CD14-positive monocyte (primary cell): ENCODE results near the gene ZBTB7C. TPM values are rescaled to one million over a fixed set of nuclear protein-coding genes. Genes with fewer than 3 reads are reported as not detected.

ENCODE experiments used
- DNase-seq, 3 donors: peaks; one replicate each; pipeline ENCODE4 v3.0.0-alpha.2; 2011 to 2022
- H2AFZ ChIP-seq: 2 replicates; pipeline ENCODE4 v1.6.0; 2012; ENCODE audit warnings: mild to moderate bottlenecking, low read depth, low read length, inconsistent platforms; ENCODE audit not compliant: insufficient read depth, poor library complexity, severe bottlenecking
- H3K27ac ChIP-seq, 2 donors: 1 replicate in 1 of 2; 2 replicates in 1 of 2; pipeline ENCODE4 v1.5.1; 2012 to 2013; ENCODE audit warnings: low read length in 2 of 2, control low read depth in 1 of 2, inconsistent platforms in 1 of 2, low read depth in 1 of 2, mild to moderate bottlenecking in 1 of 2
- H3K27me3 ChIP-seq, 2 donors: one replicate each; pipeline versions ENCODE4 v1.6.0 to v1.6.1; 2011 to 2013; ENCODE audit warnings: low read length in 2 of 2; ENCODE audit not compliant: control insufficient read depth in 2 of 2, insufficient read depth in 2 of 2
- H3K36me3 ChIP-seq, 2 donors: replicated peaks in 1 of 2; 1 replicate in 1 of 2; 2 replicates in 1 of 2; pipeline versions ENCODE4 v1.5.1 to v1.6.1; 2012 to 2013; ENCODE audit warnings: low read length in 2 of 2, control low read depth in 1 of 2, inconsistent platforms in 1 of 2, mild to moderate bottlenecking in 1 of 2; ENCODE audit not compliant: insufficient read depth in 2 of 2, control insufficient read depth in 1 of 2
- H3K4me1 ChIP-seq, 2 donors: 1 replicate in 1 of 2; 2 replicates in 1 of 2; pipeline versions ENCODE4 v1.5.1 to v1.6.1; 2012 to 2013; ENCODE audit warnings: low read length in 2 of 2, control low read depth in 1 of 2, inconsistent platforms in 1 of 2, mild to moderate bottlenecking in 1 of 2, moderate library complexity in 1 of 2; ENCODE audit not compliant: insufficient read depth in 2 of 2, control insufficient read depth in 1 of 2
- H3K4me2 ChIP-seq: replicated peaks from 2 replicates; pipeline ENCODE3; 2012; ENCODE audit warnings: low read length, moderate library complexity, mild to moderate bottlenecking; ENCODE audit not compliant: poor library complexity, severe bottlenecking; ENCODE audit errors: extremely low read depth
- H3K4me3 ChIP-seq, 3 experiments: fragments of 200-600 bp in 1 of 3; sonication (generic) in 1 of 3; replicated peaks in 1 of 3; 1 replicate in 2 of 3; 2 replicates in 1 of 3; pipeline ENCODE4 v1.5.1; 2011 to 2013; ENCODE audit warnings: low read length in 3 of 3, mild to moderate bottlenecking in 3 of 3, control low read depth in 2 of 3, low read depth in 2 of 3, inconsistent platforms in 1 of 3, moderate library complexity in 1 of 3
- H3K79me2 ChIP-seq: 2 replicates; pipeline ENCODE4 v1.6.0; 2012; ENCODE audit warnings: mild to moderate bottlenecking, control low read depth, inconsistent platforms, low read length, moderate library complexity; ENCODE audit not compliant: insufficient read depth
- H3K9ac ChIP-seq: 2 replicates; pipeline ENCODE4 v1.6.0; 2017; ENCODE audit warnings: low read length, mild to moderate bottlenecking; ENCODE audit not compliant: insufficient read depth, poor library complexity, severe bottlenecking
- H3K9me3 ChIP-seq, 2 donors: replicated peaks in 1 of 2; 1 replicate in 1 of 2; 2 replicates in 1 of 2; pipeline versions ENCODE4 v1.5.1 to v1.6.1; 2012 to 2013; ENCODE audit warnings: low read length in 2 of 2, control low read depth in 1 of 2; ENCODE audit not compliant: control insufficient read depth in 1 of 2, insufficient read depth in 1 of 2
- H4K20me1 ChIP-seq: 2 replicates; pipeline ENCODE4 v1.6.0; 2012; ENCODE audit warnings: mild to moderate bottlenecking, low read length, control low read depth, moderate library complexity; ENCODE audit not compliant: insufficient read depth
- H3K27ac Mint-ChIP-seq, 7 donors: one replicate each; pipeline ENCODE4 v1.8.0; 2020; ENCODE audit warnings: mild to moderate bottlenecking in 7 of 7, mixed read lengths in 7 of 7, moderate library complexity in 6 of 7, inconsistent platforms in 2 of 7
- H3K27me3 Mint-ChIP-seq, 3 donors: one replicate each; pipeline ENCODE4 v1.8.0; 2021 to 2022; ENCODE audit warnings: low read depth in 3 of 3, mild to moderate bottlenecking in 3 of 3, mixed read lengths in 3 of 3, moderate library complexity in 3 of 3, inconsistent platforms in 1 of 3
- H3K36me3 Mint-ChIP-seq, 2 donors: one replicate each; pipeline ENCODE4 v1.8.0; 2020; ENCODE audit warnings: mixed read lengths in 2 of 2, inconsistent platforms in 1 of 2, mild to moderate bottlenecking in 1 of 2
- H3K4me1 Mint-ChIP-seq: one replicate; pipeline ENCODE4 v1.8.0; 2020; ENCODE audit warnings: mild to moderate bottlenecking, mixed read lengths
- H3K4me3 Mint-ChIP-seq, 2 donors: one replicate each; pipeline ENCODE4 v1.8.0; 2020; ENCODE audit warnings: mild to moderate bottlenecking in 2 of 2, mixed read lengths in 2 of 2, moderate library complexity in 1 of 2
- H3K9me3 Mint-ChIP-seq, 7 donors: one replicate each; pipeline ENCODE4 v1.8.0; 2020 to 2022; ENCODE audit warnings: mixed read lengths in 7 of 7, mild to moderate bottlenecking in 6 of 7, moderate library complexity in 6 of 7, inconsistent platforms in 2 of 7
- WGBS: methylation state at CpG from one replicate; pipeline ENCODE4 v1.1.5; 2013; ENCODE audit warnings: missing lambda C conversion rate; ENCODE audit not compliant: insufficient coverage; 5-methylcytosine and 5-hydroxymethylcytosine counted together
- intact Hi-C, 2 donors: fragments of 100-400 bp; cut with micrococcal nuclease; formaldehyde crosslinking; loops; one replicate each; pipeline versions ENCODE4 v1.15.0 to v1.15.1; 2023
- polyA plus RNA-seq, 3 donors: library from polyadenylated mRNA; depleted of rRNA in 1 of 3; unstranded in 2 of 3; stranded (reverse) in 1 of 3; fragments of 300-500 nt in 2 of 3; fragments of >200 nt in 1 of 3; fragmentation: Illumina TruSeq in 2 of 3; gene quantifications; 1 replicate in 2 of 3; 2 replicates in 1 of 3; pipeline ENCODE4 v1.2.3, GENCODE V29; 2012 to 2021
- TF ChIP-seq, protein P1 (sequence below): fragments of 200-600 bp; IDR thresholded peaks from one replicate; pipeline ENCODE4 v1.8.0; 2022; ENCODE audit warnings: antibody characterized with exemption, mild to moderate bottlenecking

Gene ZBTB7C
- polyA plus RNA-seq, 3 donors, result 0.03 to 0.09 TPM; not detected in 1

DNA sequence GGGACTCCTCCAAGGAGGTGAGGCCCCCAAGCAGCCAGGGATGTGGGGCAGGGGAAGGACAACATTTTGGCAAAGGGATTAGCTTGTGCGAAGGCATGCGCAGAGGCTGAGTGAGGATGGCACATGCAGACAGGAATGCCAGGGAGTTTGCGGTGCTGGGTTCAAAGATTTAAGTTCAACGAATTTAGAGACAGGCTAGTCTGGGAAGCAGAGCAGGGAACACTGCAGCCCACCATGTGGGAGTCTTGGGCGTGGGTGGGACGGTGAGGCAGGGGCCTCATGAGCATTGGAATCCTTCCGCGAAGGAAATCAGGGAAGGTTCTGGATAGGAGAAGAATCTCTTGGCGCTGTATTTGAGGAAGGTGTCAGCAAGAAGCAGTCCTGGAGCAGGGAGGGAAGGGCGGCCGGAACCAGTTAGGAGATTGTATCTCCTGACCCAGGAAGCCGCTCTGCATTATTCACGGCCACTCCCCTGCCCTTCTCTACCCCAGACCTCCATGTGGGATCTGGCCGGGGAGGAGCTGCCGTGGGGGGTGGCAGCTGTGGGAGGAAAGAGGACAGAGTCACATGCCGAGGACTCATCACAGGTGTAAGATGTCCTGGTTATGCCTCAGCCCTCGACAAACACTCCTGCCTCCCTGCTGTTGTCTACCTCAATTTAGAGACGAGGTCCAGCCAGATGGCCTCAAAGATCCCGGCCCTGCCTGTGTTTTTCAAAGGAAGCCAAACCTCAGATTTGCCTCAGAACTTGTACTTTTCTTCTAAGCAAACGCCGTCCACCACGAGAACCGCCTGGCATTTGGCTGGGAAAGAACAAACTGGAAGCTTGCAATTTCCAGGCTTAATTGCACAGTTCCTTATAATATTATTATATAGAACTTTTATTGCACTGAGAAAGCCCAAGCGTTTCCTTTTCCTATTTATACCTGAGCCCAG, 355.0 kb downstream of the ZBTB7C start:
- intact Hi-C loops, result no loop called here
- no peak overlapping the region for H3K9ac ChIP-seq
- H3K36me3 ChIP-seq, result no peaks in the 10 kb centered on the region
- H3K9me3 Mint-ChIP-seq, result peaks cover 0 to 2% (median 0%) of the 10 kb centered on the region in 7 donors
- H3K36me3 Mint-ChIP-seq, result no peaks in the 10 kb centered on the region
- H3K4me3 ChIP-seq, result no peak overlapping the region
- no peaks in the 10 kb centered on the region for H3K4me1 Mint-ChIP-seq
- no peak overlapping the region for H2AFZ ChIP-seq
- no peak overlapping the region for H3K27ac Mint-ChIP-seq
- no peak overlapping the region for H3K4me2 ChIP-seq
- no peaks in the 10 kb centered on the region for H4K20me1 ChIP-seq
- H3K79me2 ChIP-seq, result no peaks in the 10 kb centered on the region
- H3K4me3 Mint-ChIP-seq, result no peak overlapping the region
- no peak for DNase-seq
- 64% methylated on average over 11 of the region's 24 CpGs for WGBS
- peaks cover 37 to 61% (median 37%) of the 10 kb centered on the region in 3 donors for H3K27me3 Mint-ChIP-seq
- H3K27ac ChIP-seq, result no peak overlapping the region
- TF ChIP-seq, protein P1, sequence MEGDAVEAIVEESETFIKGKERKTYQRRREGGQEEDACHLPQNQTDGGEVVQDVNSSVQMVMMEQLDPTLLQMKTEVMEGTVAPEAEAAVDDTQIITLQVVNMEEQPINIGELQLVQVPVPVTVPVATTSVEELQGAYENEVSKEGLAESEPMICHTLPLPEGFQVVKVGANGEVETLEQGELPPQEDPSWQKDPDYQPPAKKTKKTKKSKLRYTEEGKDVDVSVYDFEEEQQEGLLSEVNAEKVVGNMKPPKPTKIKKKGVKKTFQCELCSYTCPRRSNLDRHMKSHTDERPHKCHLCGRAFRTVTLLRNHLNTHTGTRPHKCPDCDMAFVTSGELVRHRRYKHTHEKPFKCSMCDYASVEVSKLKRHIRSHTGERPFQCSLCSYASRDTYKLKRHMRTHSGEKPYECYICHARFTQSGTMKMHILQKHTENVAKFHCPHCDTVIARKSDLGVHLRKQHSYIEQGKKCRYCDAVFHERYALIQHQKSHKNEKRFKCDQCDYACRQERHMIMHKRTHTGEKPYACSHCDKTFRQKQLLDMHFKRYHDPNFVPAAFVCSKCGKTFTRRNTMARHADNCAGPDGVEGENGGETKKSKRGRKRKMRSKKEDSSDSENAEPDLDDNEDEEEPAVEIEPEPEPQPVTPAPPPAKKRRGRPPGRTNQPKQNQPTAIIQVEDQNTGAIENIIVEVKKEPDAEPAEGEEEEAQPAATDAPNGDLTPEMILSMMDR, result no peak
- peaks cover 8 to 39% of the 10 kb centered on the region in 2 donors for H3K27me3 ChIP-seq
- H3K4me1 ChIP-seq, result no peaks in the 10 kb centered on the region
- H3K9me3 ChIP-seq, result no peaks in the 10 kb centered on the region

DNA sequence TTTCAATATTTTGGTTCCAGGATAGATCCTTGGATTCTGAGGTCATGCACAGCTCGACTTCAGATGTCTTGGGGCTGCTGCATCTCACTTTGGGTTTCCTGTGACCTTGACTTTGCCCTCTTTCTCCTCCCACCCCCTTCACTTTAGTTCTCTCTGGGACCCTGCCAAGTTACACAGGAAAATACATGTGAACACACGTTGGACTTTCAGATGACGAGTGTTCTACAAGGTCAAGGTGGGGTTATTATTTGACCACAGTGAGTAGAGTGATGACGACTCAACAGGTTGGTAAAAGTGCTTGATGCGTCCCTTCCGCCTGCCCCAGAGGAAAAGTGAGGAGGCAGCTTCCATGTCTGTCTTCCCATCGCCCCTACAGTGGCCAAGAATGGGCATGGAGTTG, 356.3 kb downstream of the ZBTB7C start:
- 65% methylated on average over 6 of the region's 7 CpGs for WGBS
- DNase-seq, result no peak
- no peak overlapping the region for H3K4me3 ChIP-seq
- H3K9ac ChIP-seq, result no peak overlapping the region
- no peaks in the 10 kb centered on the region for H3K36me3 ChIP-seq
- Mint-ChIP-seq H3K27me3 (peaks cover 29 to 53% (median 30%) of the 10 kb centered on the region in 3 donors), H3K27ac (no peak overlapping the region), H3K4me3 (no peak overlapping the region), H3K9me3 (peaks cover 0 to 2% (median 0%) of the 10 kb centered on the region in 7 donors), H3K4me1 (no peaks in the 10 kb centered on the region), H3K36me3 (no peaks in the 10 kb centered on the region)
- no peaks in the 10 kb centered on the region for H3K4me1 ChIP-seq
- no peaks in the 10 kb centered on the region for H3K9me3 ChIP-seq
- no peaks in the 10 kb centered on the region for H4K20me1 ChIP-seq
- intact Hi-C loops, result no loop called here
- no peak overlapping the region for H3K27ac ChIP-seq
- H3K4me2 ChIP-seq, result no peak overlapping the region
- H2AFZ ChIP-seq, result no peak overlapping the region
- peaks cover 5 to 30% of the 10 kb centered on the region in 2 donors for H3K27me3 ChIP-seq
- H3K79me2 ChIP-seq, result no peaks in the 10 kb centered on the region
- TF ChIP-seq, protein P1, result no peak
